Measurements from ENCODE around the gene TRIM14.

DNA sequence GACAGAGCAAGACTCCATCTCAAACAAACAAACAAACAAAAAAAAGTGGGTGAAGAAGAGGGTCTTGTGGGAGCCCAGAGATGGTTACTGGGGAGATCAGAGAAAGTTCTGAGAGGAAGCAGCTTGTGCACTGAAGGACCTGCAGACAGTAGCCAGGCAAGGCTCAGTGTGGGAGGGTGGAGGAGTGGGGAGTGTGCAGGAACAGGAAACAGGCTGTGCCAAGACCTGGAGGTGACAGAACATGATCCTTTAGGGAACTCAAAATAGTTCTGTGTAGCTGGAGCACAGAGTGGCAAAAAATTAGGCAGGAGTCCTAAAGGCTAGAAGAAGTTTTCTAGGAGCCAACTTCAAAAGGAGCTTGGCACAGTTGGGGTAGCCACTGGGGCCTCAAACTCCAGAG is 81.7 kb downstream of the TRIM14 start:
- TF ChIP-seq, protein P1, sequence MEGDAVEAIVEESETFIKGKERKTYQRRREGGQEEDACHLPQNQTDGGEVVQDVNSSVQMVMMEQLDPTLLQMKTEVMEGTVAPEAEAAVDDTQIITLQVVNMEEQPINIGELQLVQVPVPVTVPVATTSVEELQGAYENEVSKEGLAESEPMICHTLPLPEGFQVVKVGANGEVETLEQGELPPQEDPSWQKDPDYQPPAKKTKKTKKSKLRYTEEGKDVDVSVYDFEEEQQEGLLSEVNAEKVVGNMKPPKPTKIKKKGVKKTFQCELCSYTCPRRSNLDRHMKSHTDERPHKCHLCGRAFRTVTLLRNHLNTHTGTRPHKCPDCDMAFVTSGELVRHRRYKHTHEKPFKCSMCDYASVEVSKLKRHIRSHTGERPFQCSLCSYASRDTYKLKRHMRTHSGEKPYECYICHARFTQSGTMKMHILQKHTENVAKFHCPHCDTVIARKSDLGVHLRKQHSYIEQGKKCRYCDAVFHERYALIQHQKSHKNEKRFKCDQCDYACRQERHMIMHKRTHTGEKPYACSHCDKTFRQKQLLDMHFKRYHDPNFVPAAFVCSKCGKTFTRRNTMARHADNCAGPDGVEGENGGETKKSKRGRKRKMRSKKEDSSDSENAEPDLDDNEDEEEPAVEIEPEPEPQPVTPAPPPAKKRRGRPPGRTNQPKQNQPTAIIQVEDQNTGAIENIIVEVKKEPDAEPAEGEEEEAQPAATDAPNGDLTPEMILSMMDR (IDR thresholded peaks at IDR 0.05): no peak
- TF ChIP-seq POLR2A (IDR thresholded peaks at IDR 0.05) (no peak), POLR2AphosphoS5 (IDR thresholded peaks at IDR 0.05; ENCODE audit: insufficient read depth in 1 of 2, low read depth in 1 of 2) (no peak)

All from vagina (tissue), 2 donors.